Measurements from ENCODE around the gene IGF1R.
"Not testable (repeated sequence)": the region's sequence is repeated elsewhere in the genome, so short reads cannot be mapped to it uniquely, and the experiment has no call there.

Gene IGF1R

GRCh38 chr15:98967916-98968315, 319.6 kb downstream of the IGF1R start:
- no peak for DNase-seq

GRCh38 chr15:98968576-98968975, 320.2 kb downstream of the IGF1R start:
- DNase-seq: no peak

DNA sequence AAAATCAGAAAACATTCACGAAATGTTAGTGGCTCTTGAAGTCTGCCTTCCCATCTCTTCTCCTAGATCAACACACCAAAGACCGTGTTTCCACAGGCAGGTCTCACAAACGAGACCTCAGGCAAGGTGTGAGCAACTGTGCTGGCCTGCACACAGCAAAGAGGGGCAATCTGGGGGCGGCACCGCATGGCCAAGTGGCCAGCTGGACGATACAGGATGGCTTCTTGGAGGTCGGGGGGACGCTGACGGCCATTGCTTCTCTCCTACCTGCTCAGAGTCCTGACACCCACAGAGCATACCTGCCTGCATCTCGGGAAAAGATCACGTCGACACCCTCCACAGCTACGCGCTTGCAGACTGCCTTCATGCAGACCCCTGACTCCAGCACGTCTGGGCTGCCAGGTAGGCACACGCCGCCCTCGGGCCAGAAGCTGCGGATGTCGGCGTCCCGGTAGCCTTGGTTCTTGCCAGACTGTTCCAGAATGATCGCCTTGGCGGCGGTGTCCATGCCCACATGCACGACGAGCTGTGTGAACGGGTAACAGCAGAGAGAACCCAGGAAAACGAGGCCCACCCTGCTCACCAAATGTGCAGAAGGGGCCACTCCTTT, 320.9 kb downstream of the IGF1R start:
- no peak for DNase-seq

DNA sequence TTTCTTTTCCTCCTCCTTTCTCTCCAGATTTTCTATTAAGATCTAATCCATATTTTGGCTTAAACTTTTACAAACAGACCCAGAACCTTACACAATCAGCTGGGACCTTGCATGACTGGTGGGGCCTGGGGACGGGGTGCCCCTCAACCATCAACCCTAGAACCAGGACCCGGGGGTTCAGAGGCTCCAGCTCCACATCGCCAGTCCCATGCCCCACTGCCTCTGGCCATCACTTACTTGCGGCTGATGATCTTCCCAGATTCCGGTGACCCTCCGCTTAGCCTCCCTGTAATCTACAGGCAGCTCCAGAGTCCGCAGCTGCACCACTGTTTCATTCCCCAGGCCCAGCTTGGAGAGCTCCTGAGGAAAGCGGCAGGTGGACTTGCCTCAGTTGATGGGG, 322.5 kb downstream of the IGF1R start:
- no peak for DNase-seq

DNA sequence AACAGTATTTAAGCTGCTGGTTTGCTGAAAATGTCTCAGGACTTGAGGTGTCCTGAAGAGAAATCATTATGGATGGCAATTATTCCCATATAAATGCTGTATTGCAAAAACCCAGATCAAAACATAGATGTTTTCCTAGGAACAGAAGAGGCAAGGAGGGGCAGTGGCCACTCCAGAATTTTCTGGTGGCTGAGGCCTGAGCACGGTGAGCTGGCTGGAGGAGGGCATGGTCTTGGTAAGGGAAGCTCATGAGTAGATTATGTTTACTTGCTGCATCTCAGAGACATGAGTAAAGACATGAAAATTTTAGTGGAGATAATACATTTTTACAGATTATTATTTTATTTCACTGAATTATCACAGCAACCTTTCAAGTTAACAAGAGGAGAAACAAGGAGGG, 328.2 kb downstream of the IGF1R start:
- no peak for DNase-seq

- no peak for DNase-seq
Measured at GRCh38 chr15:98977441-98977840, 329.1 kb downstream of the IGF1R start.

DNA sequence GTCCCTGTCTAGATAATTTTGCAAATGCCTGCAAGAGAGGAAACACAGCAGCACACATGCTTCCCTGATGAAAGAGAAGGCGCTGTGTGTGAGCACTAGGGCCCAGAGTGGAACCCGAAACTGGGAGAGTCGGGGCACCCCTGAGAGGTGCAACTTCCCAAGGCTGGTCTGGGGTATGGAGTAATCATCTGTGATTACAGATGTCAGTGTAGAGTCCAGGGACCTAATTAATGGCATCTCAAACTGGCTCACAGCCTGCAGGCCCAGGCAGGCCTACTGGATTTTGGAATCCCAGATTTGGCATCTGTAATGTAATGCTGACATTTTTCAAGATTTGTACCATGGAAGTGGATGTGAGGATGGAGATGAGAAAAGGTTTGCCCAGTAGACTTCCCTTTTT, 329.8 kb downstream of the IGF1R start:
- DNase-seq: no peak

DNA sequence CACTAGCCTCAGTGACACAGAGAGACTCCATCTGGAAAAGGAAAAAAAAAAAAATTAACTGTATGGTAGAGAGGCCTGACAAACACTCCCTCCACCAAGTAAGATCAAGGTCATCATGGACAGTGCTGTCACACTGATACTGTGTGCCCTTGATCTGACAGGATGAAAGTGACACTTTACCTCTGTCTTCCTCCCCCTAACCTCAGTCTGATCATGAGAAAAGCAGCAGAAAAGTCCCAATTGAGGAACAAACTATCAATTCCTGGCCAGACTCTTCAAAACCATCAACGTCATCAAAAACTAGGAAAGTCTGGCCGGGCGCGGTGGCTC, 332.5 kb downstream of the IGF1R start:
- DNase-seq: no peak

DNA sequence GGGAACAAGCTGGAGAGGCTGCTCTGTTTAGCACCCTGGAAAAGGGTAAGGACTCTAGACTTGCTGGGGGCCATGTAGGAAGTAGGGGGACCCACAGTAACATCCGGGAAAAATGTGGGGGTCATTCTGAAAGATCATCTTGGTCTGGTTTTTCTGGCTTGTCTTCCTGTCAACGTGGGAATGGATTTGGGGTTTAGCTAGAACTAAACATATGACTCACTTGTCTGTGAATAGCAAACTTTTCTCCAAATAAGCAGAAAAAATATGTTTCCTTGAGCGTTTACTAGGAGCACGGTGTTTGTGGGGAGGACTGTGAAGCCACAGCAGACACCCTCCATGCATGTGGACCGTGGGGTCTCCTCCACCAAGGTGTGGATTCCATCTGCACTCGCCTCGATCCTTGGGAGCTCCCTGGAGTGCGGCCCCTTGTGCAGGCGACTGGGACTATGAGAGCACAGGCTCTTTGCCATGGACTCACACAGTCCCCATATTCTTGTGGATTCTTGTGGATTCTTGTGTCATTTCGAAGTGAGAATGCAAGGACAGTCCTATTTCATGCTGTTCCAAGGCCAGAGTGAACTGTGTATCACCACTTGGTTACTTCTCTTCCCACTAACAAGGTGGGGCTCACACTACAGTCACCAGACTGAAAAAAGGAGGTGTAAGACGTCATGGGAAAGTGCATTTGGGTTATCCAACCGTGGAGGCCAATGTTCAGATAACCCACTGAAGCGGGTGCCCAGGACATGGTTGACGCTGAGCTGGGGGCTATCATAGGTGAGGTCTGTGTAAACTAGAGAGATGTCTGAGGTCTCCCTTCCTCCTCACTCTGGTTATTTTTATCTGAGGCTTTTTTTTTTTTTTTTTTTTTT, 333.7 kb downstream of the IGF1R start:
- DNase-seq: no peak

- DNase-seq: peak; percentile 19 to 58 (median 34)
Measured at GRCh38 chr15:98983334-98983733, 335.0 kb downstream of the IGF1R start.

DNA sequence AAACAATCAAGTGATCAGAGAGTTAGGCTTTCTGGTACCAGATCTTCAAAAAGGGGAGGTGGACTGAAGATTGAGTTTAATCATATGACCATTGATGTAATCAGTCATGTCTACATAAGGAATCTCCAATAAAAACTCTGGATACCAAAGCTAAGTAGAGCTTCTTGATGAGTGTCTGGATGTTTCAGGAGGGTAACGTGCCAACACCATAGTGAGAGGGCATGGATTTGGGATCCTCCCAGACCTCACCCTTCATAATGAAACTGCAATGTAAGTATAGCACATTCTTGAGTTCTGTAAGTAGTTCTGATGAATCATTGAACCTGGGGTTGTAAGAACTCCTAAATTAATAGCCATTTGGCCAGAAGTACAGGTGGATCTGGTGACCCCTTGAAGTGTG, 337.9 kb downstream of the IGF1R start:
- DNase-seq: no peak

- no peak for DNase-seq
Measured at GRCh38 chr15:98994892-98995291, 346.6 kb downstream of the IGF1R start.

- no peak for DNase-seq
Measured at GRCh38 chr15:98996169-98996568, 347.8 kb downstream of the IGF1R start.

GRCh38 chr15:98996624-98997023, 348.3 kb downstream of the IGF1R start:
- no peak for DNase-seq

DNA sequence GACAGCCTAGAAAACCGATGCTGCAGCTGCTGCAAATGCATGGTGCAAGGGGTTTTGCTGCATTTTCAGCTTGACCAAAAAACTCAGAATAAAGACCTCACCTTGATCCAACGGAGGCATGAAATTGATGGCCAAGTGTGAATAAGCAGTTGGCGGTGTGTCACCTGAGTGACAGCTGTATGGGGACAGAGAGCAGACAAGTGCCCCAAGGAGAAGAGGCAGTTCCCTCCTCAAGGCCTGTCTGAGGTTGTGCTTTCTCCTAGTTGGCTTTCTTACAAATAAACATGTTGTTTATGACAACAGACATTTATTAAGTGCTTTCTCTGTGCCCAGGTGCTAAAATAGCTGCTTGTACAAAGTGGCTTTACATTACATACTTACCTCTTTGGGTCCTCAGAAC, 349.0 kb downstream of the IGF1R start:
- DNase-seq: no peak

GRCh38 chr15:98997755-98998154, 349.4 kb downstream of the IGF1R start:
- DNase-seq: no peak

GRCh38 chr15:98998279-98998678, 349.9 kb downstream of the IGF1R start:
- DNase-seq: no peak

- DNase-seq: no peak
Measured at GRCh38 chr15:98999233-98999632, 350.9 kb downstream of the IGF1R start.

DNA sequence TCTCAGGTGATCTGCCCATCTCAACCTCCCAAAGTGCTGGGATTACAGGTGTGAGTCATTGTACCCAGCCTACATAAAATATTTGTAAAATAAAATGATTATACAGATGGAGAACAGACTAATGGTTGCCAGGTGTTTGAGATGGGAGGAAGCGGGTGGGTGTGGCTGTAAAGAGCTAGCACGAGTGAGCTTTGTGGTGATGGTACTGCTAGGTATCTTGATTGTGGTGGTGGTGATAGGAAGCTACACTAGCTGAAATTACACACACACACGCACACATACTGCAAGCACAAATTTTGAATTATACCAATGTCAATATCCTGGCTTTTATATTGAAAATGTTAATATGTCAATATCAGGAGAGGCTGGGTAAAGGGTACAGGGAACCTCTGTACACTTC, 353.9 kb downstream of the IGF1R start:
- DNase-seq: no peak

DNA sequence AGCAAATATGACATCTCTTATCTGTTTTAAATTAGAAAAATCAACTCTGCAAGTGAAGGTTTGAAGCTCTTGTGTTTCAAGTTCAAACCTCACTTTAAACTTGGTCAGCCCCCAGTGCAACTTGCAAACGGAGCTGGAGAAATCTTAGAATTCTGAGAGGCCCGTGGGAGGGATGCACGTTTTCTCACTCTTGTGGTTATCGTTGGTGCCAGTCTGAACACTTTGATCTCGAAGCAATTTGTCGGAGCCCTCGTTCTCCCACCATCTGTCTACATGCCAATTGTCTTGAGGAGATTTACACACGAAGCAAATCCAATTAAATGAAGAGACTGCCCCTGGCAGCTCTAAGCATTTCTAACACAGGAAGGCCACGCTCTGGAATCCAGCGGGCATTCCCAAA, 355.0 kb downstream of the IGF1R start:
- not testable (repeated sequence) for DNase-seq

DNA sequence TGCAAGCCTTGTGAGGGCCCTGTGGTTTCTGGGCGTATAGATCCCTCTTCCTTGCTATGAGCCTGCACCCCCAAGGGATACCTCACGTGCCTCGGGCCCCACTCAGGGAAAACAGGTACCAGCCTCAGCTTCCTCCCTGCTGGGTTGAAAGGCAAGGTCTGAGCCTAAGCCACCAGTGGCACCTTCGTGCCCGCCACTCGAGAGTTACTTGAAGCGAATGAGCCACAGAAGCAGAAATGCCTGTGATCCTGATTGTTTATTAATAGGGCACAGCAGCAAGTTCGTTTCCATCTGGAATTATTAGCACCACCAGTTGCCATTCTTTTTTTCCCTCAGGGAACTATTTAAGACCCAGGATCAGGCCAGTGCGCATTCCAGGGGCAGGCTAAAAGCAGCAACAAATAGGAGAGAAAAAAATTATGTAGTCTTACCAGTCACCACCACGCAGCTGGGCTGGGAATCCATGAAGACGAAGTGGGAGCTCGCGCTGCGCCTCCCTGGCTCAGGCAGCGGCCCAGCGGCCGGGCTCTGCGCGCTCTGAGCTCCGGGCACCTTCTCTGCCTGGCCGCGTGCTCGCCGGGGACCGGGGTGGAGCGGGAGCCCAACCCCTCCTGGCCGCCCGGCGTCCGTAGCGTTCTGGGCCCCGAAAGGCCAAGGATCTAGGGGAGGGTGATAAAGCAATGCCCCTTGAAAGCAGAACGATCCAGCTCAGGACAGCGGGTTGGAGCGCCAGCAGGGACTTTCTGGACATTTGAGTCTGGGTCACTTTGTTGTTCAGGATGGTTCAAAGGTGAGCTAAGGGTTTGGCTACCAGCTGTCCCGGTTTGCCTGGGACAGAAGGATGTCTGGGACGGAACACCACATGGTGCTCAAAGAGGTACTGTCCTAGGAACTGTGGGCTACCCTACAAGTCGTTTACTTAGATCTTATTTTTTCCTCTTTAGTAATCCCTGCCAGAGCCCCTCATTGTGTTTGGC, 356.9 kb downstream of the IGF1R start:
- DNase-seq: not testable (repeated sequence)

GRCh38 chr15:99006146-99006545, 357.8 kb downstream of the IGF1R start:
- no peak for DNase-seq

- DNase-seq: no peak
Measured at GRCh38 chr15:99006904-99007495, 358.7 kb downstream of the IGF1R start.
